ENCODE measurements around the gene CYB561D2. TPM values are rescaled to one million over a fixed set of nuclear protein-coding genes. Genes with fewer than 3 reads are reported as not detected.

The CYB561D2 gene
- total RNA-seq, 1 experiment from 2014 or later, result 16.8 TPM

DNA sequence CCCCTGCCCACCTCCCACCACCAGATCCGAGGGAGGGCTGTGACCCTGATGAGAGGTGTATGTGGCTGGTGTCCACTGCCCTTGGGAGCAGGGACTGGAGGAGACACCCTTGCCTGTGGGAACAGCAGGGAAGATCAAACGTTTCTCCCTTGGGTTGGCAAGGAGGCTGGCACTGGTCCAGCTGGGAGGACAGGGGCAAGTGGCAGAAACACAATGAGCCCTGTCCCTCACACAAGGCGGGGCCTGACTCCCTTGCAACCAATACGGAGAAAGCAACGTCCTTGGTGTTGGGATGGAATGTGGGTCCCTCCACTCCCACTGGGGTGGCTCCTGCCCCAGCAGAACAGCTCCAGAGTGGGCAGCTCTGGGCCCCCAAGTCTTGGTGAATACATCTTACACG is 33.4 kb upstream of the CYB561D2 start:
- Histone ChIP-seq H3K27ac (ENCODE audit: insufficient read length, low read depth, low read length) (no peak overlapping the region), H2AK5ac (ENCODE audit: insufficient read length, low read length) (no peak overlapping the region), H3K4me1 (ENCODE audit: insufficient read depth, low read length) (no peaks in the 10 kb centered on the region; the same call in 1 of the 2 replicates), H3K9me3 (ENCODE audit: control insufficient read depth, low read depth, low read length) (no peaks in the 10 kb centered on the region), H2AFZ (ENCODE audit: low read length) (no peak overlapping the region), H4K8ac (replicated peaks; ENCODE audit: insufficient read length, low read depth, low read length) (no peak overlapping the region), H3K23ac (ENCODE audit: insufficient read length, low read depth, low read length) (no peak overlapping the region), H3K4ac (ENCODE audit: low read depth, low read length) (no peak overlapping the region), H3T11ph (ENCODE audit: low read length) (no peak overlapping the region), H2BK5ac (ENCODE audit: insufficient read length, low read length) (no peak overlapping the region), H3K79me1 (ENCODE audit: insufficient read depth, low read depth, low read length, poor library complexity, severe bottlenecking) (no peaks in the 10 kb centered on the region), H4K20me1 (ENCODE audit: control insufficient read depth, insufficient read depth, insufficient read length) (no peaks in the 10 kb centered on the region), H3K23me2 (ENCODE audit: insufficient read length, low read depth, low read length, poor library complexity, severe bottlenecking) (peaks cover 7% of the 10 kb centered on the region), H3K56ac (ENCODE audit: insufficient read length, low read depth, low read length) (no peak overlapping the region), H3K4me2 (ENCODE audit: insufficient read depth, insufficient read length, low read length) (no peak overlapping the region), H2BK20ac (ENCODE audit: low read depth, low read length, poor library complexity, severe bottlenecking) (no peak overlapping the region), H4K91ac (ENCODE audit: insufficient read length, low read depth, low read length) (no peak overlapping the region), H2BK12ac (ENCODE audit: insufficient read length, low read depth, low read length) (no peak overlapping the region), H3K27me3 (ENCODE audit: insufficient read depth, low read length) (no peaks in the 10 kb centered on the region), H3K9ac (ENCODE audit: extremely low read depth, insufficient read length, low read length) (no peak overlapping the region), H2BK15ac (ENCODE audit: low read depth, low read length) (no peak overlapping the region), H3K14ac (ENCODE audit: insufficient read depth, low read length) (no peak overlapping the region), H3K18ac (ENCODE audit: insufficient read length, low read depth, low read length) (no peak overlapping the region), H4K5ac (ENCODE audit: insufficient read length, low read depth, low read length) (no peak overlapping the region), H3K79me2 (ENCODE audit: insufficient read depth, low read length) (peaks cover 5% of the 10 kb centered on the region; the same call in 1 of the 2 replicates), H2BK120ac (ENCODE audit: low read depth, low read length, poor library complexity, severe bottlenecking) (no peak overlapping the region)
- Mint-ChIP-seq H3K9me3 (peaks cover 5 to 7% of the 10 kb centered on the region in 2 experiments), H3K4me3 (no peak overlapping the region), H3K27ac (0 out of 7 replicates have a peak overlapping the region, but pooled peaks of 1 of the 3 experiments have one; percentile 28), H3K4me1 (peaks cover 15 to 30% of the 10 kb centered on the region in 2 experiments), H3K27me3 (ENCODE audit: low read depth) (no peaks in the 10 kb centered on the region), H3K36me3 (ENCODE audit: insufficient read depth in 1 of 3, low read depth in 3 of 3) (peaks cover 48 to 57% (median 56%) of the 10 kb centered on the region in 3 experiments)
- no peak for DNase-seq
- no CpG with 5 or more reads among the region's 6 CpGs for WGBS (ENCODE audit: extremely low coverage, insufficient read length, low lambda C conversion rate)
- TF ChIP-seq, protein P1, sequence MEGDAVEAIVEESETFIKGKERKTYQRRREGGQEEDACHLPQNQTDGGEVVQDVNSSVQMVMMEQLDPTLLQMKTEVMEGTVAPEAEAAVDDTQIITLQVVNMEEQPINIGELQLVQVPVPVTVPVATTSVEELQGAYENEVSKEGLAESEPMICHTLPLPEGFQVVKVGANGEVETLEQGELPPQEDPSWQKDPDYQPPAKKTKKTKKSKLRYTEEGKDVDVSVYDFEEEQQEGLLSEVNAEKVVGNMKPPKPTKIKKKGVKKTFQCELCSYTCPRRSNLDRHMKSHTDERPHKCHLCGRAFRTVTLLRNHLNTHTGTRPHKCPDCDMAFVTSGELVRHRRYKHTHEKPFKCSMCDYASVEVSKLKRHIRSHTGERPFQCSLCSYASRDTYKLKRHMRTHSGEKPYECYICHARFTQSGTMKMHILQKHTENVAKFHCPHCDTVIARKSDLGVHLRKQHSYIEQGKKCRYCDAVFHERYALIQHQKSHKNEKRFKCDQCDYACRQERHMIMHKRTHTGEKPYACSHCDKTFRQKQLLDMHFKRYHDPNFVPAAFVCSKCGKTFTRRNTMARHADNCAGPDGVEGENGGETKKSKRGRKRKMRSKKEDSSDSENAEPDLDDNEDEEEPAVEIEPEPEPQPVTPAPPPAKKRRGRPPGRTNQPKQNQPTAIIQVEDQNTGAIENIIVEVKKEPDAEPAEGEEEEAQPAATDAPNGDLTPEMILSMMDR (conservative IDR thresholded peaks at IDR 0.05), result no peak

Measured in H9 (cell line).